ENCODE measurements around the gene LPAR1.

- TF ChIP-seq CTCF (IDR thresholded peaks at IDR 0.05; ENCODE audit: low read depth, low read length) = no peak
- no peak for TF ChIP-seq EZH2phosphoT487 (IDR thresholded peaks at IDR 0.05; ENCODE audit: low read depth)
These were observed 140.3 kb downstream of the LPAR1 start for GRCh38 chr9:110897943-110898342.
